Kidney epithelial cell (primary cell): ENCODE measurements around the gene SVOPL. TPM values are rescaled to one million over a fixed set of nuclear protein-coding genes. Genes with fewer than 3 reads are reported as not detected.

Source experiments
- DNase-seq: peaks from one replicate; pipeline ENCODE4 v3.0.0-alpha.2; 2010; ENCODE audit warnings: low read depth
- H3K27me3 ChIP-seq: 2 replicates; pipeline ENCODE4 v1.6.0; 2011; ENCODE audit warnings: low read length; ENCODE audit not compliant: control insufficient read depth, insufficient read depth
- H3K36me3 ChIP-seq: 2 replicates; pipeline ENCODE4 v1.5.1; 2011; ENCODE audit warnings: low read length; ENCODE audit not compliant: control insufficient read depth, insufficient read depth
- H3K4me3 ChIP-seq: 2 replicates; pipeline ENCODE4 v1.5.1; 2011; ENCODE audit warnings: low read depth, mild to moderate bottlenecking, control low read depth, low read length
- CTCF ChIP-seq: IDR thresholded peaks from 2 replicates; pipeline ENCODE4 v1.5.1; 2011; ENCODE audit warnings: mild to moderate bottlenecking, moderate library complexity, low read length, control low read depth, inconsistent platforms; ENCODE audit not compliant: insufficient read depth, poor library complexity, severe bottlenecking
- total RNA-seq: library from RNA; depleted of rRNA; stranded (reverse); fragments of >200 nt; gene quantifications from 2 replicates; pipeline ENCODE4 v1.2.3, GENCODE V29; 2015

The SVOPL gene
- total RNA-seq, 1 donor from 2014 or later = not detected

- TF ChIP-seq CTCF = no peak
- no peaks in the 10 kb centered on the region for H3K27me3 ChIP-seq
- H3K4me3 ChIP-seq = no peak overlapping the region
- no peak for DNase-seq
- H3K36me3 ChIP-seq = no peaks in the 10 kb centered on the region
These were observed 34.8 kb downstream of the SVOPL start for GRCh38 chr7:138666385-138666784.

- TF ChIP-seq CTCF = no peak
- DNase-seq = no peak
- no peaks in the 10 kb centered on the region for H3K36me3 ChIP-seq
- no peak overlapping the region for H3K4me3 ChIP-seq
- no peaks in the 10 kb centered on the region for H3K27me3 ChIP-seq
These were observed 35.5 kb downstream of the SVOPL start for GRCh38 chr7:138665669-138666140.

- Histone ChIP-seq H3K27me3 (no peaks in the 10 kb centered on the region), H3K36me3 (no peaks in the 10 kb centered on the region), H3K4me3 (no peak overlapping the region)
- DNase-seq = no peak
- no peak for TF ChIP-seq CTCF
These were observed 35.9 kb downstream of the SVOPL start for GRCh38 chr7:138665249-138665648.

GRCh38 chr7:138663725-138664710 is 37.1 kb downstream of the SVOPL start:
- H3K27me3 ChIP-seq = no peaks in the 10 kb centered on the region
- peak overlapping the region; percentile 46 for H3K4me3 ChIP-seq
- H3K36me3 ChIP-seq = no peaks in the 10 kb centered on the region
- TF ChIP-seq CTCF = no peak
- peak; percentile 18 for DNase-seq

- no peak for DNase-seq
- no peaks in the 10 kb centered on the region for H3K27me3 ChIP-seq
- no peak for TF ChIP-seq CTCF
- no peaks in the 10 kb centered on the region for H3K36me3 ChIP-seq
- no peak overlapping the region for H3K4me3 ChIP-seq
These were observed 38.2 kb downstream of the SVOPL start for GRCh38 chr7:138662991-138663320.
